ENCODE data around the gene KLF3.
A peak's percentile ranks its signal among the peaks of the same experiment; 100 is the strongest.
"Not testable (repeated sequence)": the region's sequence is repeated elsewhere in the genome, so short reads cannot be mapped to it uniquely, and the experiment has no call there.

The KLF3 gene

DNA sequence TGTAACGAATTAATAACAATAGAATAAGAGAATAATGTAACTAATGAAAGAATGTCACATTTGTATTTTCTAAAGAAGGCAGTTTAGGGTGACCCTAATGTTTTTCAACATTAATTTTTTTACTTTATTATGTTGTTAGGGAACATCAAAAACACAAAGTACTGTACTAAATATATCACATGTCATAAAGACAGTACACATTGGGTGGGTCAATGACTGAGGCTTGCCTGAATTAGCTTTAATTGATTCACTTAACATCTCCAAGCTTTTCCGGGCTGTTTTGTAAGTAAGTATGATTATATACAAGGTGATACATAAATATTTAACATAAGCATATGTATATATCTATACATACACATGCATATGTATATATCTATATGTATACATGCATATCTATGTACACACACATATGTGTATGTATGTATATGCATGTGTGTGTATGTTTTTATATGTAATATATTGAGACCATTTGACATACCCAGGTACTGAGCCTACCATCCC is 43.4 kb upstream of the KLF3 start:
- TF ChIP-seq, protein P1, sequence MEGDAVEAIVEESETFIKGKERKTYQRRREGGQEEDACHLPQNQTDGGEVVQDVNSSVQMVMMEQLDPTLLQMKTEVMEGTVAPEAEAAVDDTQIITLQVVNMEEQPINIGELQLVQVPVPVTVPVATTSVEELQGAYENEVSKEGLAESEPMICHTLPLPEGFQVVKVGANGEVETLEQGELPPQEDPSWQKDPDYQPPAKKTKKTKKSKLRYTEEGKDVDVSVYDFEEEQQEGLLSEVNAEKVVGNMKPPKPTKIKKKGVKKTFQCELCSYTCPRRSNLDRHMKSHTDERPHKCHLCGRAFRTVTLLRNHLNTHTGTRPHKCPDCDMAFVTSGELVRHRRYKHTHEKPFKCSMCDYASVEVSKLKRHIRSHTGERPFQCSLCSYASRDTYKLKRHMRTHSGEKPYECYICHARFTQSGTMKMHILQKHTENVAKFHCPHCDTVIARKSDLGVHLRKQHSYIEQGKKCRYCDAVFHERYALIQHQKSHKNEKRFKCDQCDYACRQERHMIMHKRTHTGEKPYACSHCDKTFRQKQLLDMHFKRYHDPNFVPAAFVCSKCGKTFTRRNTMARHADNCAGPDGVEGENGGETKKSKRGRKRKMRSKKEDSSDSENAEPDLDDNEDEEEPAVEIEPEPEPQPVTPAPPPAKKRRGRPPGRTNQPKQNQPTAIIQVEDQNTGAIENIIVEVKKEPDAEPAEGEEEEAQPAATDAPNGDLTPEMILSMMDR (IDR thresholded peaks at IDR 0.05; ENCODE audit: control insufficient read depth, extremely low read depth, insufficient read depth) = no peak
- no peak for DNase-seq (ENCODE audit: low read depth)
- no peak overlapping the region for H3K4me3 ChIP-seq (ENCODE audit: low read depth, low read length)

DNA sequence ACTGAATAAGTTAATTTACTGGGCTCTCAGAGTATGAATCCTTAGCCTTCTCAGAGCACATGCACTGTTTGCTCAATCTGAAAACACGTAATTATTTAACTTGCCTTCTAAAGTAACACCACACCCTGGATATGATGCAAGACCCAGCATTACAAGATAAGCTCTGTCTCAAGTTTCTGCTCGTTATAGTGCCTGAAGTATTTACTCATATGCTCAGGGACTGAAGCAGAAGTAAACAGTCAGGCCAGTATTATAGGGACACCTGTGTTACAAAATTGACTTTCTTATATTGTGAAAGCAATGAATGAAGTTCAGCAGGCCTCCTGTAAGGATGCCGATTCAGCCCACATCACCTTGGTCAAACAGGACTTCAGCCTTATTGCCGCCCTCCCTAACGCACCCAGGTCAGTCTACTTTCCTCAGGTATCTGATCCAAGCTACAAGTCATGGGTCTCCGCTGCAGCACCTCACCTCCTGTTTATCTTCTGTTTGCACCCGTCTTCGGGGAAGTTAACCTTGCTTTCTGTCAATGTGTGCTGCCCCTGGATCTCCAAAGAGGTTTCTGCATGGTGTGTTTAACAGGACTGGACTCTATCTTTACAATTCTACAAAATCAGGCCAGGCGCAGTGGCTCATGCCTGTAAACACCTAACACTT is 42.8 kb upstream of the KLF3 start:
- peak overlapping the region; percentile 24; the same call in 1 of the 2 replicates for H3K4me3 ChIP-seq (ENCODE audit: low read depth, low read length)
- DNase-seq (ENCODE audit: low read depth) = peak; percentile 97
- TF ChIP-seq, protein P1 (IDR thresholded peaks at IDR 0.05; ENCODE audit: control insufficient read depth, extremely low read depth, insufficient read depth) = no peak

GRCh38 chr4:38621831-38622230 is 42.2 kb upstream of the KLF3 start:
- TF ChIP-seq, protein P1 (IDR thresholded peaks at IDR 0.05; ENCODE audit: control insufficient read depth, extremely low read depth, insufficient read depth) = no peak
- no peak overlapping the region for H3K4me3 ChIP-seq (ENCODE audit: low read depth, low read length)
- DNase-seq (ENCODE audit: low read depth) = peak; percentile 79

DNA sequence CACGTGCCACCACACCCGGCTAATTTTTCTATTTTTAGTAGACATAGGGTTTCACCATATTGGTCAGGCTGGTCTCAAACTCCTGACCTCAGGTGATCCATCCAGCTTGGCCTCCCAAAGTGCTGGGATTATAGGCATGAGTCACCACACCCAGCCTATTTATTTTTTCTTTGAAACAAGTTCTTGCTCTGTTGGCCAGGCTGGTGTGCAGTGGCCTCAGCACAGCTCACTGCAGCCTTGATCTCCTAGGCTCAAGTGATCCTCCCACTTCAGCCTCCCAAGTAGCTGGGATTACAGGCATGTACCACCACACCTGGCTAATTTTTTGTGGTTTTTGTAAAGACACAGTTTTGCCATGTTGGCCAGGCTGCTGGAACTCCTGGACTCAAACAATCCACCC is 41.7 kb upstream of the KLF3 start:
- not testable (repeated sequence) for H3K4me3 ChIP-seq (ENCODE audit: low read depth, low read length); DNase-seq (ENCODE audit: low read depth)

DNA sequence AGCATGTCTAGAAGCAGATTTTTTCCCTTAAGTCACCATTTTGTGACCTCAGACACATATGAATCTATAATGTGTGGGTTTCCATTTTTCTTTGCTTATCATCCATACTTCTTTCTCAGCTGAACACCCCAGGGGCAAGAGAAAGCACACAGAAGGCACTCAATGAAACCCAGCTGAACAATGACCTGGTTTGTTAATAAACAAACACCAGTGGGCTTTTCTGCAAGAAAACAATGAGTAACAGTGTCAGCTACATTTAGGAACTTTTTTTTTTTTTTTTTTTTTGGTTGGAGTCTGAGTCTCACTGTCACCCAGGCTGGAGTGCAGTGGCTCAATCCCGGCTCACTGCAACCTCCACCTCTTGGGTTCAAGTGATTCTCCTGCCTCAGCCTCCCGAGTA is 40.7 kb upstream of the KLF3 start:
- TF ChIP-seq, protein P1 (IDR thresholded peaks at IDR 0.05; ENCODE audit: control insufficient read depth, extremely low read depth, insufficient read depth) = no peak
- DNase-seq (ENCODE audit: low read depth) = no peak
- no peak overlapping the region for H3K4me3 ChIP-seq (ENCODE audit: low read depth, low read length)

GRCh38 chr4:38624311-38624710 is 39.7 kb upstream of the KLF3 start:
- TF ChIP-seq, protein P1 (IDR thresholded peaks at IDR 0.05; ENCODE audit: control insufficient read depth, extremely low read depth, insufficient read depth) = no peak

GRCh38 chr4:38625508-38625907 is 38.5 kb upstream of the KLF3 start:
- H3K4me3 ChIP-seq (ENCODE audit: low read depth, low read length) = no peak overlapping the region
- DNase-seq (ENCODE audit: low read depth) = no peak
- TF ChIP-seq, protein P1 (IDR thresholded peaks at IDR 0.05; ENCODE audit: control insufficient read depth, extremely low read depth, insufficient read depth) = no peak

More at GRCh38 chr4:38624311-38624710, 39.7 kb upstream of the KLF3 start:
- no peak overlapping the region for H3K4me3 ChIP-seq (ENCODE audit: low read depth, low read length)
- DNase-seq (ENCODE audit: low read depth) = no peak

- not testable (repeated sequence) for H3K4me3 ChIP-seq (ENCODE audit: low read depth, low read length); DNase-seq (ENCODE audit: low read depth)
Measured at GRCh38 chr4:38626901-38627444, 37.0 kb upstream of the KLF3 start.
